GM21528 (cell line): Measurements from ENCODE around the gene PCDHGA7.
"Not testable (repeated sequence)": the region's sequence is repeated elsewhere in the genome, so short reads cannot be mapped to it uniquely, and the experiment has no call there.

Source experiments
- ATAC-seq: cut with Tn5 transposase; IDR thresholded peaks from one replicate; pipeline ENCODE4 v1.9.1; 2021; ENCODE audit warnings: mild to moderate bottlenecking, moderate library complexity; ENCODE audit not compliant: unreplicated experiment, low FRiP score

PCDHGA7 gene

DNA sequence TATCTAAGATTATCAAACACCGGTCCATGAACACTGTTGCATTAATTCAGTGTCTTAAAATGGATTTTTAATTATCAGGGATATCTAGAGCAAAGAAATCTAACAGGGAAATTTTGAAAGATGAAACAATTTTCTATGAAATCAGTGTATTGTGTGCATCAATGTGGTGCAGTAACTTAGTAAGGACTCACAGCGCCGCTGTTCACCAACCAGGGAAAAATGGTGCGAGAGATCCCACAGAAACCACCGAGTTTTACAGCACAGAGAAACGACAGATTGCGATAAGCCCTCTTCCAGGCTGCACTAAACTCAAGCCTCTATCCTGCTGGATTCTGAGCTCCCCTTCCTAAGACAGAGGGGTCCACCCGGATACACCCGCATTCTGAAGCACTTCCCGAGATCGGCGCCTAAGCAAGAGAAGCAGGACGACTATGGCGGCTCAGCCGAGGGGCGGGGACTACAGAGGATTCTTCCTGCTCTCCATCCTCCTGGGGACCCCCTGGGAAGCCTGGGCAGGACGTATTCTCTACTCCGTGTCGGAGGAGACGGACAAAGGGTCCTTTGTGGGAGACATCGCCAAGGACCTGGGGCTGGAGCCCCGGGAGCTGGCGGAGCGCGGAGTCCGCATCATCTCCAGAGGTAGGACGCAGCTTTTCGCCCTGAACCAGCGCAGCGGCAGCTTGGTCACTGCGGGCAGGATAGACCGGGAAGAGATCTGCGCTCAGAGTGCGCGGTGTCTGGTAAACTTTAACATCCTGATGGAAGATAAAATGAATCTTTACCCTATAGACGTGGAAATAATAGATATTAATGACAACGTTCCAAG is at the start of gene PCDHGA7:
TSS of gene PCDHGA7 (plus strand) at position 274 of the 826 bp plus-strand sequence. CDS start at position 432, 158 bp downstream.
- no peak for ATAC-seq

DNA sequence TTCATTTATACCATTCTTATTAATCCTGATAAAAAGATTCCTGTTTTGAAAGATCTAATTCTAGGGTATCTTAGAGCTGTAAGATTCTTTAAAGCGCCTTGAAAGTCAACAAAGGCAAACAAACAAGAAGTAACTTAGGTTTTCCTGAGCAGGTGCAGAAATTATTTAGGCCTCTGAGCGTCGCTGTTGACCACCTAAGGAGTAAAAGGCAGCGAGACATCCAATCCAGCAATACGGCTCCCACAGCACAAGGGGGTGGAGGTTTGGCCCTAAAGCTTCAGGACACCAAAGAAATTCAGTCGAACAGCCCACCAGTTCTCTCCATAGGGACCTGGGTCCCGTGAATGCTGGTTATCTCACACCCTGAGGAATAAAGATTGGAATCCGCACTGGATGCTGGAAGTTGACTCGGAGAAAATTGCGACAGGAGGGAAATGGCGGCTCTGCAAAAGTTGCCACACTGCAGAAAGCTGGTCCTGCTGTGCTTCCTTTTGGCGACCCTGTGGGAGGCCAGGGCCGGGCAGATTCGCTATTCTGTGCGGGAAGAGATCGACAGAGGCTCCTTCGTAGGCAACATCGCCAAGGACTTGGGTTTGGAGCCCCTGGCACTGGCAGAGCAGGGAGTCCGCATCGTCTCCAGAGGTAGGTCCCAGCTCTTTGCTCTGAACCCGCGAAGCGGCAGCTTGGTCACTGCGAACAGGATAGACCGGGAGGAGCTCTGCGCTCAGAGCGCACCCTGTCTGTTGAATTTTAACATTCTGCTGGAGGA is 43.8 kb upstream of the PCDHGA7 start, which contains the start of gene PCDHGA2:
TSS of gene PCDHGA2 (plus strand) at position 223 of the 769 bp plus-strand sequence.
- no peak for ATAC-seq

DNA sequence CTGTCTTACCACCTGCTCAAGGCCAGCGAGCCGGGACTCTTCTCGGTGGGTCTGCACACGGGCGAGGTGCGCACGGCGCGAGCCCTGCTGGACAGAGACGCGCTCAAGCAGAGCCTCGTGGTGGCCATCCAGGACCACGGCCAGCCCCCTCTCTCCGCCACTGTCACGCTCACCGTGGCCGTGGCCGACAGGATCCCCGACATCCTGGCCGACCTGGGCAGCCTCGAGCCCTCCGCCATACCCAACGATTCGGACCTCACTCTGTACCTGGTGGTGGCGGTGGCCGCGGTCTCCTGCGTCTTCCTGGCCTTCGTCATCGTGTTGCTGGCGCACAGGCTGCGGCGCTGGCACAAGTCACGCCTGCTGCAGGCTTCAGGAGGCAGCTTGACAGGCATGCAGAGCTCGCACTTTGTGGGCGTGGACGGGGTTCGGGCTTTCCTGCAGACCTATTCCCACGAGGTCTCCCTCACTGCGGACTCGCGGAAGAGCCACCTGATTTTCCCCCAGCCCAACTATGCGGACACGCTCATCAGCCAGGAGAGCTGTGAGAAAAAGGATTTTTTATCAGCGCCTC is 41.7 kb upstream of the PCDHGA7 start:
- ATAC-seq, result not testable (repeated sequence)

DNA sequence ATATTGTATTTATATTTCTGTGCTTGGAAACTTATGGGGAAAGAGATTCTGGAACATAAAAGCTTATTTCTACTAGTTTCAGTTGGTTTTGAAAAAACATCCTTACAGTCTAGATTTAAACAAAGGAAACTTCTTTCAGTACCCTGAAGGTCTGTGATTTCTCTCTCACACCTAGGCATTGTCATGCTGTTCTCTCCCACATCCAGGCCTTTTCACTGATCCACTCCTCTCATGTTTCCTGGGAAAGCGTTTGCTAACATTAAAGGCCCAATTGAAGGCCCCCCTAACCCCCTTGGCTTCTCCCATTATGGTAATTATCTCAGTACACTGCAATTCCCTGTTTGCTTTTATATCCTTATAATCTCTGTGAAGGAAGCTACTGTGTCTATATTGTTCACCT is 39.8 kb upstream of the PCDHGA7 start:
- ATAC-seq, result no peak

DNA sequence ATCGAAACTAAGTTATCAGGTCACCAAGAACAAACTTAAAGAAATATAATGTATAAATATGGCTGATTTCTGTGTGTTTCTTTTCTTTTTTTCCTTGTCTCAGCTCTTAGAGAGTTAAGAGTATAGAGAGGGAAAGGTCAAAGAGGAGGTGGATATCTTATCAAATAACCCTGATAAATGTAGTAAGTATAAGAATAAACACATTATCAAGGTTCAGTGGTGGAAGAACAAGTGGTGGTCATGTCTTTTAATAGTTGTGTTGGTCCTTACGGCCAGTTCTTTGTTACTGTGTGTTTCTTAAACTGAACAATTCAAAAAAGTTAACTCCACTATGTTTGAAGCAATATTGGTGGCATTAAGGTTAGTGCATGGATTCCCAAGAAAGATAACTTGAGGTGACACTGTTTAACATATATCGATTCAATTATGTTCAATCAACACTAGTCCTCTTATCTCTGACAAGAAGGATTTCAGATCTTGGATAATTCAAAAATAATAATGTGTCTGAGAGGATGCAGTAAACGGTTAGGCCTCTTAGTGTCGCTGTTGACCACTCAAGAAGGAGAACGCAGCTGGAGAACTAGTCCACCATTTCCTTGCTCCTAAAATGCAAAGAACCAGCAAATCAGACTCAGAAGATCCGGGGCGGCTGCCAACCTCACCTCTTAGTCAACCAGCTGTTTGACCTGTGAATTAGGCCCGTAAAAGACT is 39.1 kb upstream of the PCDHGA7 start, which contains the start of gene PCDHGA3:
TSS of gene PCDHGA3 (plus strand) at position 588 of the 711 bp plus-strand sequence. CDS start 205 bp downstream, outside the sequence.
- ATAC-seq, result no peak

DNA sequence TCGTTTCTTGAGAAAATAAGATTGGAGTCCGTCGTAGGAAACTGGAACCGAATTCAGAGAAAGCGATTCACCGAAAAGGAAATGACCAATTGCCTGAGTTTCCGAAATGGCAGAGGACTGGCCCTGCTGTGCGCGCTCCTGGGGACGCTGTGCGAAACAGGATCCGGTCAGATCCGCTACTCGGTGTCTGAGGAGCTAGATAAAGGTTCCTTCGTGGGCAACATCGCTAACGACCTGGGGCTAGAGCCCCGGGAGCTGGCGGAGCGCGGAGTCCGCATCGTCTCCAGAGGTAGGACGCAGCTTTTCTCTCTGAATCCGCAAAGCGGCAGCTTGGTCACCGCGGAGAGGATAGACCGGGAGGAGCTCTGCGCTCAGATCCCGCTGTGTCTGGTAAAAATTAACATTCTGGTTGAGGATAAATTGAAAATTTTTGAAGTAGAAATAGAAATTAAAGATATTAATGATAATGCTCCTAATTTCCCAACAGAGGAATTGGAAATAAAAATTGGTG is 38.5 kb upstream of the PCDHGA7 start:
- no peak for ATAC-seq

DNA sequence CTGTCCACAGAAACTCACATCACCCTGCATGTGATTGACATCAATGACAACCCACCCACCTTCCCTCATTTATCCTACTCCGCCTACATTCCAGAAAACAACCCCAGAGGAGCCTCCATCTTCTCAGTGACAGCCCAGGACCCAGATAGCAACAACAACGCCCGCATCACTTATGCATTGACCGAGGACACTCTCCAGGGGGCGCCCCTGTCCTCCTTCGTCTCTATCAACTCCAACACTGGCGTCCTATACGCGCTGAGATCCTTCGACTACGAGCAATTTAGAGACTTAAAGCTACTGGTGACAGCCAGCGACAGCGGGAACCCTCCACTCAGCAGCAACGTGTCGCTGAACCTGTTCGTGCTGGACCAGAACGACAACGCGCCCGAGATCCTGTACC is 37.2 kb upstream of the PCDHGA7 start:
- ATAC-seq, result no peak

DNA sequence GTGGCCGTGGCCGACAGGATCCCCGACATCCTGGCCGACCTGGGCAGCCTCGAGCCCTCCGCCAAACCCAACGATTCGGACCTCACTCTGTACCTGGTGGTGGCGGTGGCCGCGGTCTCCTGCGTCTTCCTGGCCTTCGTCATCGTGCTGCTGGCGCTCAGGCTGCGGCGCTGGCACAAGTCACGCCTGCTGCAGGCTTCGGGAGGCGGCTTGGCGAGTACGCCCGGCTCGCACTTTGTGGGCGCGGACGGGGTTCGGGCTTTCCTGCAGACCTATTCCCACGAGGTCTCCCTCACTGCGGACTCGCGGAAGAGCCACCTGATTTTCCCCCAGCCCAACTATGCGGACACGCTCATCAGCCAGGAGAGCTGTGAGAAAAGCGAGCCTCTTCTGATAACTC is 36.5 kb upstream of the PCDHGA7 start:
- ATAC-seq, result not testable (repeated sequence)

DNA sequence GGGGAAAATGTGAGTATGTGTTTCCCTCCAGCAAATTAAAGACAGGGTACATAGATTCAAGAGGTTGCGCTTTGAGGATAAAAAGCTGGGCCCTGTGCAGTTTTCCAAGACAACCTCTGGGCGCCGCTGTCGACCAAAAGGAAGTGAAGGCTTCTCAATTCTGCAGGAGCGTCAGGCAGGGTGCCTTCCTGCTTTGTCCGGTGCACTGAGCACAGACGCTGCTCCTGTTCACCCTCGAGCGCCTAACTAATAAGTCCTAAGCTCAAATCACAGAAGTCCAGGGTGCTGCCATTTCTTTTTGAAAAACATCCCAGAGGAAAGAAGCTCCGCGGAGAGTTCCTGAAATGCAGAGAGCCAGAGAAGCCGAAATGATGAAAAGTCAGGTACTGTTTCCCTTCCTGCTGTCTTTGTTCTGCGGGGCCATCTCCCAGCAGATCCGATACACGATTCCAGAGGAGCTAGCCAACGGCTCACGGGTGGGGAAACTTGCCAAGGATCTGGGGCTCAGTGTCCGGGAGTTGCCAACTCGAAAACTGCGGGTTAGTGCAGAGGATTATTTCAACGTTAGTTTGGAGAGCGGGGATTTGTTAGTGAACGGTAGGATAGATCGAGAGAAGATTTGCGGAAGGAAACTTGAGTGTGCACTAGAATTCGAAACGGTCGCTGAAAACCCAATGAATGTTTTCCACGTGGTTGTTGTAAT is 32.5 kb upstream of the PCDHGA7 start, which contains the start of gene PCDHGB1:
TSS of gene PCDHGB1 (plus strand) at position 183 of the 703 bp plus-strand sequence. CDS start at position 345, 162 bp downstream.
- ATAC-seq, result peak; percentile 55

DNA sequence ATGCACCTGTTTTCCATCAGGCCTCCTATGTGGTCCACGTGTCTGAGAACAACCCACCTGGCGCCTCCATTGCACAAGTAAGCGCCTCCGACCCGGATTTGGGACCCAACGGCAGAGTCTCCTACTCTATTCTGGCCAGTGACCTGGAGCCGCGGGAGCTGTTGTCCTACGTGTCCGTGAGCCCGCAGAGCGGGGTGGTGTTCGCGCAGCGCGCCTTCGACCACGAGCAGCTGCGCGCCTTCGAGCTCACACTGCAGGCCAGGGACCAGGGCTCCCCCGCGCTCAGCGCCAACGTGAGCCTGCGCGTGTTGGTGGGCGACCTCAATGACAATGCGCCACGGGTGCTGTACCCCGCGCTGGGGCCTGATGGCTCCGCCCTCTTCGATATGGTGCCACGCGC is 31.0 kb upstream of the PCDHGA7 start:
- no peak for ATAC-seq

DNA sequence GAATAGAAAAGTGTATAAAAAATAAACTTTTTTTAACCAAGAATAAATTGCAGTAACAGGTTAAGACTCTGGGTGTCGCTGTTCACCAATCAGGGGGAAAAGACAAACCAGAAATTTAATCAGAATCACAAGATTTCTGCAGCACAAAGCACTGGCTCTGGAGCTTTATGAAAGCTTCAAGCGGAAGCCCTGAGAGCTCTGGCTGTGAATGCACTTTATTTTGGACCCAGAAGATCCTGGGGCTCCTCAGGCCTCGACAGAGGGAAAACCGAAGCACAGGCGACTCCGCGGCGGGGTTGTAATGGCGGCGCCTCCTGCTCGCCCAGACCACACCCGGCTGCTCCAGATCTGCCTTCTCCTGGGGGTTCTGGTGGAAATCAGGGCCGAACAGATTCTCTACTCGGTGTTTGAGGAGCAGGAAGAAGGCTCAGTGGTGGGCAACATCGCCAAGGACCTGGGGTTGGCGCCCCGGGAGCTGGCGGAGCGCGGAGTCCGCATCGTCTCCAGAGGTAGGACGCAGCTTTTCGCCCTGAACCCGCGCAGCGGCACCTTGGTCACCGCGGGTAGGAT is 27.6 kb upstream of the PCDHGA7 start, which contains the start of gene PCDHGA4:
TSS of gene PCDHGA4 (plus strand) at position 122 of the 570 bp plus-strand sequence. CDS start at position 209, 87 bp downstream.
- ATAC-seq, result no peak

DNA sequence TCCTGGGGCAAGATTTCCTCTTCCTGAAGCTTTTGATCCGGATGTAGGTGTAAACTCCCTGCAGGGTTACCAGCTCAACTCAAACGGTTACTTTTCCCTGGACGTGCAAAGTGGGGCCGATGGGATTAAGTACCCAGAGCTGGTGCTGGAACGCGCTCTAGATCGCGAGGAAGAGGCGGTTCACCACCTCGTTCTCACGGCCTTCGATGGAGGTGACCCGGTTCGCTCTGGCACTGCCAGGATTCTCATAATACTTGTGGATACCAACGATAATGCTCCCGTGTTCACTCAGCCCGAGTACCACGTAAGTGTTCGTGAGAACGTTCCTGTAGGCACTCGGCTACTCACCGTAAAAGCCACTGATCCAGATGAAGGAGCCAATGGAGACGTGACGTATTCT is 26.9 kb upstream of the PCDHGA7 start:
- ATAC-seq, result no peak

DNA sequence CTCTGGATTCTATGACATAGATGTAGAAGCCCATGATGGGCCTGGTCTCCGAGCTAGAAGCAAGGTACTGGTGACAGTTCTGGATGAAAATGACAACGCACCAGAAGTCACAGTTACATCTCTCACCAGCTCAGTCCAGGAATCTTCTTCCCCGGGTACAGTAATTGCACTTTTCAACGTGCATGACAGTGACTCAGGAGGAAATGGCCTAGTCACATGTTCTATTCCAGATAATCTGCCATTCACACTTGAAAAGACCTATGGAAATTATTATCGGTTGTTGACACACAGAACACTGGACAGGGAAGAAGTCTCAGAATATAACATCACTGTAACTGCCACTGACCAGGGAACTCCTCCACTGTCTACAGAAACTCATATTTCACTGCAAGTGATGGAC is 26.4 kb upstream of the PCDHGA7 start:
- ATAC-seq, result no peak

DNA sequence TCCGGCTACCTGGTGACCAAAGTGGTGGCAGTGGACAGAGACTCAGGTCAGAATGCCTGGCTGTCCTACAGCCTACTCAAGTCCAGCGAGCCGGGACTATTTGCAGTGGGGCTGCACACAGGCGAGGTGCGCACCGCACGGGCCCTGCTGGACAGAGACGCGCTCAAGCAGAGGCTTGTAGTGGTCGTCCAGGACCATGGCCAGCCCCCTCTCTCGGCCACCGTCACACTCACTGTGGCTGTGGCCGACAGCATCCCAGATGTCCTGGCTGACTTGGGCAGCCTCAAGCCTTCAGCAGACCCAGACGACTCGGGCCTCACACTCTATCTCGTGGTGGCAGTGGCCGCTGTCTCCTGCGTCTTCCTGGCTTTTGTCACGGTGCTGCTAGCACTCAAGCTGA is 25.6 kb upstream of the PCDHGA7 start:
- no peak for ATAC-seq

DNA sequence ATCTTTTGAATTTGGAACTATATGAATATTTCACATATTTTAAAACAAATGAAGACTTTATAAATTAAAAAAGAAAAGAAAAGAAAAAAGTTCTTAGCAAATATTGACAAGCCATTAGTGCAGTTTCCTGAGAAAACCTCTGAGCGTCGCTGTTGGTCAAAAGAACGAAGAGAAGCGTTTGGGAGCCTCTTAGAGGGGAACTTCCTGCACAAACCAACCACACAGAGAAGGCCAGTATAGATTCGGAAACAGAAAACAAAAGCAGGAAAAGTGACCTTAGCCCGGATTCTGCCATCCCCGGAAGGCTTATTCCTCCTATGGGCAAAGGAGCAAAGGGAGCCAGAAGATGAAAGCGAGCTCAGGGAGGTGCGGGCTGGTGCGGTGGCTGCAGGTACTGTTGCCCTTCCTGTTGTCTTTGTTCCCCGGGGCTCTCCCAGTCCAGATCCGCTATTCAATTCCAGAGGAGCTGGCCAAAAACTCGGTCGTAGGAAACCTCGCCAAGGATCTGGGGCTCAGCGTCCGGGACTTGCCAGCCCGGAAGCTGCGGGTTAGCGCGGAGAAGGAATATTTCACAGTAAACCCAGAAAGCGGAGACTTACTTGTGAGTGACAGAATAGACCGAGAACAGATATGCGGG is 22.6 kb upstream of the PCDHGA7 start, which contains the start of gene PCDHGB2:
TSS of gene PCDHGB2 (plus strand) at position 205 of the 637 bp plus-strand sequence. CDS start at position 347, 142 bp downstream.
- no peak for ATAC-seq

DNA sequence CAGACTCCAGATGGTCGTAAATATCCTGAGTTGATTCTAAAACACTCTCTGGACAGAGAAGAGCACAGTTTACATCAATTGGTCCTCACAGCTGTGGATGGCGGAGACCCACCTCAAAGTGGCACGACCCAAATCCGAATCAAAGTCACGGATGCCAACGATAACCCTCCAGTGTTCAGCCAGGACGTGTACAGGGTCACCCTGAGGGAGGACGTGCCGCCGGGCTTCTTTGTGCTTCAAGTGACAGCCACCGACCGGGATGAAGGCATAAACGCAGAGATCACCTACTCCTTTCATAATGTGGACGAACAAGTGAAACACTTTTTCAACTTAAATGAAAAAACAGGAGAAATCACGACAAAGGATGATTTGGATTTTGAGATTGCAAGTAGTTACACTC is 21.9 kb upstream of the PCDHGA7 start:
- ATAC-seq, result no peak

DNA sequence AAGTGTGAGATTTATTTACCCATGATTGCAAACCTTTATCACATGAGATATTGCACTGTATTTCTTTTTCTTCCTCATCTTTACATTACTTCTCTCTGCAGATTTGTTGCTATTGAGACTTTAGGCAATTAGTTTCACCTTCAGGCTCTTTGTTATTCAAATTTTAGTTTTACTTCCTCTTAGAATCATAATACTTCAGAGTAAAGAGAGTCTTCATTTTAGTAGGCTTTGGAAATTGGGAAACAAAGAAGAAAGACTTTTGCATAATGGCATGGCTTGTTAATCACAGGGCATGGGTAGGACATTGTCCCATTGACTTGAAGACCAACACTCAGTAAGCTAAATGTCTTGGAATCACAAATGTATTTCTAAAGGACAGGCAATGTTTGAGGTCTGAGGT is 19.8 kb upstream of the PCDHGA7 start:
- no peak for ATAC-seq

DNA sequence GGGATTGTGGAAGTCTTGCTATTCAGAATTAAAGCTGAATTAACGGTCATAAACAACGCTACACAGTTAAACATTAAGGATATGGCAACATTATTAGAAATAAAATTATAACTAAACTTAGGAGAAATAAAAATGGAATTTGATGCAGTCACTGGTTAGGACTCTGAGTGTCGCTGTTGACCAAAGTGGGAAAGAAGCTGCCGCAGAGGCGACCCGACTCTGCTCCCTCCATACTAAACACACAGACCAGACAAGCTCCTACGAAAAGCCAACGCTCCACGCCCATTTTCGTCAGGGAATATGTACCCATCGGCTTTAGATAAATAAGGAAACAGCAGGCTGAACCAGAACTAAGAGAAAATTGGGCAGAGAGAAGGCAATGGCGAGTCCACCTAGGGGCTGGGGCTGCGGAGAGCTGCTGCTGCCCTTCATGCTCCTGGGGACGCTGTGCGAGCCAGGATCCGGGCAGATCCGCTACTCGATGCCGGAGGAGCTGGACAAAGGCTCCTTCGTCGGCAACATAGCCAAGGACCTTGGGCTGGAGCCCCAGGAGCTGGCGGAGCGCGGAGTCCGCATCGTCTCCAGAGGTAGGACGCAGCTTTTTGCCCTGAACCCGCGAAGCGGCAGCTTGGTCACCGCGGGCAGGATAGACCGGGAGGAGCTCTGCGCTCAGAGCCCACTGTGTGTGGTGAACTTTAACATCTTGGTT is 18.4 kb upstream of the PCDHGA7 start, which contains the start of gene PCDHGA5:
TSS of gene PCDHGA5 (plus strand) at position 211 of the 709 bp plus-strand sequence. CDS start at position 380, 169 bp downstream.
- no peak for ATAC-seq
